Astrocyte of the spinal cord (primary cell): Measurements from ENCODE around the gene CENPP.

Experiments
- DNase-seq: peaks from one replicate; pipeline ENCODE4 v3.0.0; 2011; ENCODE audit warnings: low read depth, low spot score
- H3K4me3 ChIP-seq: 2 replicates; pipeline ENCODE4 v1.5.1; 2011; ENCODE audit warnings: low read depth, mild to moderate bottlenecking, low read length, moderate library complexity
- in situ Hi-C: cut with HindIII; loops from 2 replicates; pipeline ENCODE4 v1.10.0; 2017; ENCODE audit warnings: low sequenced_read_pairs
- TF ChIP-seq, protein P1 (sequence below): IDR thresholded peaks from 2 replicates; pipeline ENCODE4 v1.5.1; 2012; ENCODE audit warnings: low read depth, mild to moderate bottlenecking, low read length, inconsistent platforms

The CENPP gene

DNA sequence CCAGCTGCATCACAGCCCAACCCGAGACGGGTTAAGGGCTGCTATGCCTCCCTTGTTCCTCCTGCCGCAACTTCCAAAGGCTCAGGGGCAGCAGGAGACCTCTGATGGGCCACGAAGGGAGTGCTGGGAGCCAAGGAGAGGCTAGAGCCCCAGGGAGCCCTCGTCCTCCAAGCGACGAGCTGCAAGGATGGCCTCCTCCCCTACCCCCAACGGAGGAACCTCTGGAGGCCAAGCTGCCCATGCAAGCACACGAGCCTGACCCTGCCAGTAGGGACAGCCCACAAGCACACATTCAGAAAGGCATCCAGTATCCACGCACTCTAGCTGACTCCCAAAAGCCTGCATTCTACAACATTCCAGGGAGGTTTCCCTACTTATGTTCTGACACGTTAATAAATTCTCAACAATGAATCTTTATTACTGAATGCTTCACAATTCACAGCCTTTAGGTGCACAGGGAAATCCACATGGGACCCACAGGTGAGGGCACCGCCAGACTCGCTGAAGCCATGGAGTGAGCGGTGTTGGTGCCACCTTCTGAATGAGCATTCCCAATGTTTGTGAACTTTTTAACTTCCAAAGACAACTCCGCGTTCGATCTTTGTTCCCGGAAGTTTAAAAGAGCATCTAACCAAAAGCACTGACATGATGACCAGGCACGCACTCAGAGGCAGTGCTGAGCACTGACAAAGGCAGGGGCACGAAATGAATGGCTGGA, 315.5 kb downstream of the CENPP start:
- in situ Hi-C loops: no loop called here
- H3K4me3 ChIP-seq: no peak overlapping the region
- TF ChIP-seq, protein P1, sequence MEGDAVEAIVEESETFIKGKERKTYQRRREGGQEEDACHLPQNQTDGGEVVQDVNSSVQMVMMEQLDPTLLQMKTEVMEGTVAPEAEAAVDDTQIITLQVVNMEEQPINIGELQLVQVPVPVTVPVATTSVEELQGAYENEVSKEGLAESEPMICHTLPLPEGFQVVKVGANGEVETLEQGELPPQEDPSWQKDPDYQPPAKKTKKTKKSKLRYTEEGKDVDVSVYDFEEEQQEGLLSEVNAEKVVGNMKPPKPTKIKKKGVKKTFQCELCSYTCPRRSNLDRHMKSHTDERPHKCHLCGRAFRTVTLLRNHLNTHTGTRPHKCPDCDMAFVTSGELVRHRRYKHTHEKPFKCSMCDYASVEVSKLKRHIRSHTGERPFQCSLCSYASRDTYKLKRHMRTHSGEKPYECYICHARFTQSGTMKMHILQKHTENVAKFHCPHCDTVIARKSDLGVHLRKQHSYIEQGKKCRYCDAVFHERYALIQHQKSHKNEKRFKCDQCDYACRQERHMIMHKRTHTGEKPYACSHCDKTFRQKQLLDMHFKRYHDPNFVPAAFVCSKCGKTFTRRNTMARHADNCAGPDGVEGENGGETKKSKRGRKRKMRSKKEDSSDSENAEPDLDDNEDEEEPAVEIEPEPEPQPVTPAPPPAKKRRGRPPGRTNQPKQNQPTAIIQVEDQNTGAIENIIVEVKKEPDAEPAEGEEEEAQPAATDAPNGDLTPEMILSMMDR: no peak
- DNase-seq: no peak

DNA sequence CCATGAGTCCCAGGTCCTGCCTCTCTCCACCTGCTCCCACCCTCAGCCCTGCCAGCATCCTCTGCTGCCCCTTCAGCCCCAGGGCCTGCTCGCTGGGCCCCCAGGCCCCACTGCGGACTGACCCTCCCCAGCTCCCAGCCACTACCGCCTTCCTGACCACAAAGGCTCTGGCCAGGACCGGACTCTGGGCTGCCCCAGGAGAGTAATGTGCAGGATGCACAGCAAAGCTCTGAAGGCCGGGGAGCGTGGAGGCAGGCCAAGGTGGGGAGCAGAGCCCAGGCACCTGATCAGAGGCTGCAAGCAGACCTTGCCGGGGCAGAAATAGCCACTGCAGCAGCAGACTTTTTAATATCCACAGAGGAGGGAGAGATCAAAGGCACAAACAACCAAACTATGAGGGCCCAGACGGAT, 316.3 kb downstream of the CENPP start:
- no peak for DNase-seq

DNA sequence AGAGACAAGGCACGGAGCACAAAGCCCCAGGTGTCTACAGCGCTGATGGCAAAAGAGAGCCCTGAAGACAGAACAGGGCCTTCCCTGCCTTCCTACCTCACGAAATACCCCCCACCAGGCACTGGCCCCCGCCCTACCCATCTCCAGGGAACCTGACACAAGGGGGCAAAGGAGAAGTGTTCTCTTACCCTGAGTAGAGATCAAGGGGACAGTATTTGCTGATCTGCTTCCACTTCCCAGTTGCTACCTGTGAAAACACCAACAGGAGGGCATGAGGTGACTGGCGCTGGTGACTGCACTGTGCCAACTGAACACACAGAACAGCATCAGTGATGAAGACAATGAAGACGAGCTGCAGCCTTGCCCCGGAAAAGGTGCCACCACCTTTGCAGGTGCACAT, 316.8 kb downstream of the CENPP start:
- in situ Hi-C loops: no loop called here
- DNase-seq: no peak
- TF ChIP-seq, protein P1: no peak
- H3K4me3 ChIP-seq: no peak overlapping the region

More for the DNA sequence above, 316.3 kb downstream of the CENPP start:
- no peak overlapping the region for H3K4me3 ChIP-seq
- in situ Hi-C loops: no loop called here
- TF ChIP-seq, protein P1: no peak

GRCh38 chr9:92644278-92644677, 318.5 kb downstream of the CENPP start:
- in situ Hi-C loops: no loop called here
- TF ChIP-seq, protein P1: no peak
- no peak for DNase-seq
- no peak overlapping the region for H3K4me3 ChIP-seq

- DNase-seq: no peak
- in situ Hi-C loops: no loop called here
- H3K4me3 ChIP-seq: no peak overlapping the region
- TF ChIP-seq, protein P1: no peak
Observed at GRCh38 chr9:92645041-92645440, 319.3 kb downstream of the CENPP start.

DNA sequence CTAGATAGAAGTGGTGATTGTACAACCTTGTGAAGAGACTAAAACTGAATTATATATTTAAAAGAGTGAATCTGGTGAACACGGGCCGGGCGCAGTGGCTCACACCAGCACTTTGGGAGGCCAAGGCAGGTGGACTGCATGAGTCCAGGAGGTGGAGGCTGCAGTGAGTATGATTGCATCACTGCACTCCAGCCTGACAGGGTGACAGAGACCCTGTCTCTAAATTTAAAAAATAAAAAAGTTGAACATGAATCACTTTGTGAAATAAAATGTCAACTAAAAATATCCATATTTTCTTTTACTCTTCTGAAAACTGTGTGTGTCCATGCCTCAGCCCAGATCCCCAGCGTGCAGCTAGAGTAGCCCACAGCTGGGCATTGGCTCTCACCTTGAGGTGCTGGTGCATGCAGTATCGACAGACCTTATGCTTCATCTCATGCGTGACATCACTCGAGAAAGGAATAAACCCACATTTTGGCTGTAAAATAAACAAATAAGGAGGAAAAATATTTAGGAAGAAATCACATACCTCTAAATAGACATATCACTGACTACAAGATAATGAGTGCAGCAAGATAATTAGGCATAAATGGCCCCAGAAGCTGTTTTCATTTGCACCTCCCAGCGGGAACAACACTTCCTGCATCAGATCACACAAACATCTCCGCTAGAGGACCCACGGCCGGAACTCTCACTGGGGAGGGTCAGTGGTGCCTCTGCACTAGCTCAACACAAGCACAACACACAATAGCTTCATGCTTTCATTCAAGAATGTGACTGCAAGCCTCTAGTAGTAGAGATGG, 322.1 kb downstream of the CENPP start:
- no peak for DNase-seq
- TF ChIP-seq, protein P1: no peak
- in situ Hi-C loops: no loop called here
- H3K4me3 ChIP-seq: no peak overlapping the region
